GM21381 (cell line): ENCODE data around the gene DUSP2.

ENCODE experiments used
- ATAC-seq: cut with Tn5 transposase; IDR thresholded peaks from one replicate; pipeline ENCODE4 v1.9.1; 2021; ENCODE audit warnings: mild to moderate bottlenecking, moderate library complexity; ENCODE audit not compliant: unreplicated experiment

The DUSP2 gene

GRCh38 chr2:96104487-96104861 is 40.8 kb downstream of the DUSP2 start:
- no peak for ATAC-seq

GRCh38 chr2:96103761-96104486 is 41.3 kb downstream of the DUSP2 start:
- ATAC-seq = no peak

GRCh38 chr2:96103187-96103601 is 42.0 kb downstream of the DUSP2 start:
- no peak for ATAC-seq

- ATAC-seq = no peak
These were observed 42.5 kb downstream of the DUSP2 start for GRCh38 chr2:96102596-96103186.

- no peak for ATAC-seq
These were observed 44.3 kb downstream of the DUSP2 start for GRCh38 chr2:96100893-96101304.

GRCh38 chr2:96099861-96100798 is 45.1 kb downstream of the DUSP2 start:
- no peak for ATAC-seq

- ATAC-seq = no peak
These were observed 46.2 kb downstream of the DUSP2 start for GRCh38 chr2:96098900-96099590.

GRCh38 chr2:96097951-96098823 is 47.1 kb downstream of the DUSP2 start:
- no peak for ATAC-seq

GRCh38 chr2:96097441-96097840 is 47.8 kb downstream of the DUSP2 start:
- ATAC-seq = no peak

- no peak for ATAC-seq
These were observed 50.1 kb downstream of the DUSP2 start for GRCh38 chr2:96095116-96095636.

GRCh38 chr2:96093528-96093927 is 51.7 kb downstream of the DUSP2 start:
- no peak for ATAC-seq
